Spleen (tissue), 11 donors: ENCODE measurements around the gene ZNF540. TPM values are rescaled to one million over a fixed set of nuclear protein-coding genes. Genes with fewer than 3 reads are reported as not detected.

Source experiments
- DNase-seq: peaks from one replicate; pipeline ENCODE4 v3.0.0-alpha.2; 2020
- H3K27ac ChIP-seq, 8 donors: fragments of 200-600 bp; sonication (generic) in 7 of 8; 1 replicate in 4 of 8; 2 replicates in 4 of 8; pipeline versions ENCODE4 v1.5.0 to v1.8.0; 2016 to 2021; ENCODE audit warnings: inconsistent platforms in 4 of 8, mild to moderate bottlenecking in 4 of 8, moderate library complexity in 1 of 8
- H3K27me3 ChIP-seq, 7 donors: fragments of 200-600 bp; sonication (generic) in 6 of 7; replicated peaks in 1 of 7; 1 replicate in 4 of 7; 2 replicates in 3 of 7; pipeline versions ENCODE4 v1.5.0 to v1.8.0; 2016 to 2021; ENCODE audit warnings: inconsistent platforms in 3 of 7, mild to moderate bottlenecking in 1 of 7
- H3K36me3 ChIP-seq, 6 donors: fragments of 200-600 bp; sonication (generic) in 5 of 6; 1 replicate in 4 of 6; 2 replicates in 2 of 6; pipeline versions ENCODE4 v1.5.0 to v1.8.0; 2016 to 2021; ENCODE audit warnings: inconsistent platforms in 2 of 6
- H3K4me1 ChIP-seq, 6 donors: fragments of 200-600 bp; sonication (generic) in 5 of 6; 1 replicate in 3 of 6; 2 replicates in 3 of 6; pipeline versions ENCODE4 v1.5.0 to v1.8.0; 2016 to 2021; ENCODE audit warnings: inconsistent platforms in 3 of 6
- H3K4me3 ChIP-seq, 8 donors: fragments of 200-600 bp; sonication (generic) in 7 of 8; 1 replicate in 4 of 8; 2 replicates in 4 of 8; pipeline versions ENCODE4 v1.5.0 to v1.8.0; 2016 to 2021; ENCODE audit warnings: inconsistent platforms in 4 of 8, mild to moderate bottlenecking in 4 of 8, moderate library complexity in 2 of 8
- H3K9me3 ChIP-seq, 8 donors: fragments of 200-600 bp; sonication (generic) in 7 of 8; 1 replicate in 4 of 8; 2 replicates in 4 of 8; pipeline versions ENCODE4 v1.5.0 to v1.8.0; 2016 to 2021; ENCODE audit warnings: inconsistent platforms in 4 of 8
- CTCF ChIP-seq, 11 experiments: fragments of 200-600 bp in 7 of 11; fragments of 450-650 bp in 4 of 11; sonication (generic) in 4 of 11; IDR thresholded peaks in 8 of 11; conservative IDR thresholded peaks in 3 of 11; 1 replicate in 7 of 11; 2 replicates in 4 of 11; pipeline versions ENCODE4 v1.4.0 to v1.8.0; 2016 to 2021; ENCODE audit warnings: antibody characterized with exemption in 11 of 11, inconsistent platforms in 4 of 11, mild to moderate bottlenecking in 1 of 11
- POLR2A ChIP-seq, 3 donors: fragments of 450-650 bp; IDR thresholded peaks; one replicate each; pipeline ENCODE4 v1.5.1; 2017; ENCODE audit warnings: antibody characterized with exemption in 3 of 3, mild to moderate bottlenecking in 1 of 3
- POLR2AphosphoS5 ChIP-seq, 3 donors: sonication (generic); formaldehyde crosslinking; IDR thresholded peaks; one replicate each; pipeline ENCODE4 v1.5.1; 2017; ENCODE audit warnings: antibody characterized with exemption in 3 of 3
- WGBS, 5 donors: extraction: QIAGEN DNeasy Blood & Tissue Kit in 3 of 5; methylation state at CpG; one replicate each; pipeline versions ENCODE4 v1.1.5 to v1.1.7; 2013 to 2018; 5-methylcytosine and 5-hydroxymethylcytosine counted together
- intact Hi-C: fragments of 100-400 bp; cut with DNase I; formaldehyde crosslinking; loops from one replicate; pipeline ENCODE4 v1.15.0; 2023; ENCODE audit warnings: low total_unique reads
- polyA plus RNA-seq, 3 donors: library from polyadenylated mRNA; stranded (reverse); fragments of 200-250 nt; gene quantifications; one replicate each; pipeline ENCODE4 v1.2.1, GENCODE V29; 2013
- total RNA-seq, 7 donors: library from RNA; depleted of rRNA in 3 of 7; stranded (reverse); fragments of >200 nt in 3 of 7; fragmentation: NEBNext Ultra II Directional in 4 of 7; extraction: Animal tissue kit (Norgen Biotek cat#: 25700) in 4 of 7; gene quantifications; one replicate each; pipeline versions ENCODE4 v1.1.0 to v1.2.1, GENCODE V29; 2016 to 2021
- donor health status: healthy with polysubstance abuse.
- donor health status: DM: no; HTN: no; CAD: no; lungs with moderate emphysema.
- donor health status: DM: no; HTN: no; CAD: no.
- donor health status: Bipolar disorder and iron deficiency.
- donor health status: healthy.
- donor health status: DM: no; HTN: no; CAD: no.
- donor health status: DM: yes; HTN: yes; CAD: no.

Gene ZNF540
- total and polyA plus RNA-seq, 10 donors: 3.8 to 9.8 (median 5.8) TPM

DNA sequence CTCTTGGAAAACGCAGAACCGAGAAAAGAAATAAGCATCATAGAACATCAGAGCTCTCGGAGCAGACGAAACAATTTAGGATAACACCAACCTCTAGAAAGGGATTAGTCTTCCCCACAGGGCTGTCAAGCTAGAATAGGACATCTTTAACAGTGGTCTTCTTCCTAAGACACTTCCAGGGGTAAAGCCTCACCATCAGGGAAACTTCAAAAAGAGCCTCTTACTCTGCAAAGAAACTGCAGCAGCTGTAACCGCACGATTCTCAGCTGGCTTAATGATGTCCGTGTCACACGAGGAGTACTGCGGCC, 726 bp upstream of the ZNF540 start:
- no peak for DNase-seq
- TF ChIP-seq POLR2AphosphoS5 (IDR thresholded peaks at IDR 0.05): no peak
- TF ChIP-seq POLR2A (IDR thresholded peaks at IDR 0.05): no peak
- TF ChIP-seq CTCF (IDR thresholded peaks at IDR 0.05 in 8 of 11, conservative IDR thresholded peaks at IDR 0.05 in 3 of 11): no peak
- Histone ChIP-seq H3K27ac (peak overlapping the region; percentile 80 to 97 (median 91)), H3K4me1 (peaks cover 12 to 33% (median 21%) of the 10 kb centered on the region in 6 donors), H3K4me3 (peak overlapping the region; percentile 41 to 90 (median 70)), H3K27me3 (no peaks in the 10 kb centered on the region), H3K9me3 (peaks cover 3 to 28% (median 13%) of the 10 kb centered on the region in 8 donors), H3K36me3 (peaks cover 0 to 50% (median 9%) of the 10 kb centered on the region in 6 donors)
- intact Hi-C loops: no loop called here
- 2 to 5% (median 2%) methylated on average over 9 of the region's 9 CpGs for WGBS, 5 donors

DNA sequence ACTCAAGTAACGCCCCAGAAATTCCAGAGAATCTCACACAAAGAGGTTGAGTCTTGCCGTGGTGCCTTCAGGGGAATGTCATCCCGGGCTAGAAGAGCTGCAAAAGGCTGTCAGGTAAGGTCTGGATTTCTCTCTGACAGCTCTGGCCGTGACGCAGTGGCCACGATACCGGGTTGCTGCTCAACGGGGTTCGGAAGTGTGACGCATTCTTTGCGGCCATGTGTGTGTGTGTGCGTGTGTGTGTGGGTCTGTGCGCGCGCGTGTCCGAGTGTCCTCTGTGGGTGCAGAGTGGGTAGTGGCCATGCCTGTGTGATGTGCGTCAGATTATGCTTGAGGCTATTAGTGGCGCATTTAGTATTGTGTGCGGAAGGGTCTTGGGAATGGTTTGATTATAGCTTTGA, 306 bp downstream of the ZNF540 start:
- 0 to 3% (median 1%) methylated on average over 14 to 20 of the region's 20 CpGs for WGBS, 5 donors
- Histone ChIP-seq H3K27me3 (no peaks in the 10 kb centered on the region), H3K4me3 (peak overlapping the region; percentile 41 to 90 (median 70)), H3K27ac (peak overlapping the region; percentile 80 to 97 (median 91)), H3K4me1 (peaks cover 12 to 33% (median 21%) of the 10 kb centered on the region in 6 donors), H3K36me3 (peaks cover 0 to 51% (median 19%) of the 10 kb centered on the region in 6 donors), H3K9me3 (peaks cover 0 to 29% (median 22%) of the 10 kb centered on the region in 8 donors)
- intact Hi-C loops: no loop called here
- no peak for TF ChIP-seq POLR2AphosphoS5 (IDR thresholded peaks at IDR 0.05)
- no peak for TF ChIP-seq POLR2A (IDR thresholded peaks at IDR 0.05)
- peak; percentile 87 for DNase-seq

DNA sequence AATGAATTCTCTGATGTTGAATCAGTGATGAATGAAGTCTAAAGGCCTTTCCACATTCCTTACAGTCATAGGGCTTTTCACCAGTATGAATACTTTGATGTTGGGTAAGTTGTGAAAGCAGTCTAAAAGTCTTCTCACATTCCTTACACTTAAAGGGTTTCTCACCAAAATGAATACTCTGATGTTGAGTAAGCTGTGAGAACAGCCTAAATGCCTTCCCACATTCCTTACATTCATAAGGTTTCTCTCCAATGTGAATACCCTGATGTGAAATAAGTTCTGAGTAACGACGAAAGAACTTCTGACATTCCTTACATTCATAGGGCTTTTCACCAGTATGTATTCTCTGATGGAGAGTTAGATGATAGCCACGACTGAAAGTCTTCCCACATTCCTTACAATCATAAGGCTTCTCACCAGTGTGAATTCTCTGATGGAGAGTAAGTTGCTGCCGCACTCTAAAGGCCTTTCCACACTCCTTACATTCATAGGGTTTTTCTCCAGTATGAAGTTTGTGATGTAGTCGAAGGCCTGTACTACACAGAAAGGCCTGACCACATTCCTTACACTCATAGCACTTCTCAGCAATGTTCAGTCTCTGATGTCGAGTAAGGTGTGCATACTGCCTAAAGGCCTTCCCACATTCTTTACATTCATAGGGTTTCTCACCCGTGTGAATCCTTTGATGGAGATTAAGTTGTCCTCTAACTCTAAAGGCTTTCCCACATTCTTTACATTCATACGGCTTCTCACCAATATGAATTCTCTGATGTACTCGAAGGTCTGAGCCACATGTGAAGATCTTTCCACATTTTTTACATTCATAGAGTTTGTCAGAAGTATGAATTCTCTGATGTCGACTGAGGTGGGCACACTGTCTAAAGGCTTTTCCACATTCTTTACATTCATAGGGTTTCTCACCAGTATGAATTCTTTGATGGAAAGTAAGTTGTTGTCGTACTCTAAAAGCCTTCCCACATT, 40.7 kb downstream of the ZNF540 start:
- H3K9me3 ChIP-seq: peaks cover 43 to 100% (median 99%) of the 10 kb centered on the region in 8 donors
- WGBS, 5 donors: 91 to 98% (median 96%) methylated on average over 11 of the region's 11 CpGs
- H3K4me1 ChIP-seq: no peaks in the 10 kb centered on the region
- no peak for DNase-seq
- no peak for TF ChIP-seq CTCF (IDR thresholded peaks at IDR 0.05 in 8 of 11, conservative IDR thresholded peaks at IDR 0.05 in 3 of 11)
- no peak for TF ChIP-seq POLR2AphosphoS5 (IDR thresholded peaks at IDR 0.05)
- TF ChIP-seq POLR2A (IDR thresholded peaks at IDR 0.05): no peak
- H3K27ac ChIP-seq: no peak overlapping the region
- H3K4me3 ChIP-seq: peak overlapping the region in 1 of 8 donors; percentile 4
- intact Hi-C loops: no loop called here
- no peaks in the 10 kb centered on the region for H3K27me3 ChIP-seq
- H3K36me3 ChIP-seq: peaks cover 10 to 62% (median 52%) of the 10 kb centered on the region in 6 donors

- Histone ChIP-seq H3K4me3 (peak overlapping the region; percentile 72 to 94 (median 88)), H3K4me1 (peaks cover 10 to 42% (median 26%) of the 10 kb centered on the region in 6 donors), H3K27ac (peak overlapping the region in 5 of 8 donors; percentile 89 to 94 (median 91)), H3K27me3 (no peaks in the 10 kb centered on the region), H3K36me3 (peaks cover 0 to 24% (median 4%) of the 10 kb centered on the region in 6 donors), H3K9me3 (peaks cover 0 to 44% (median 18%) of the 10 kb centered on the region in 8 donors)
- no peak for TF ChIP-seq CTCF (IDR thresholded peaks at IDR 0.05 in 8 of 11, conservative IDR thresholded peaks at IDR 0.05 in 3 of 11)
- TF ChIP-seq POLR2A (IDR thresholded peaks at IDR 0.05): no peak
- TF ChIP-seq POLR2AphosphoS5 (IDR thresholded peaks at IDR 0.05): no peak
- intact Hi-C loops: no loop called here
- DNase-seq: no peak
- 2 to 8% (median 3%) methylated on average over 5 of the region's 5 CpGs for WGBS, 5 donors
These were observed 59.4 kb downstream of the ZNF540 start for GRCh38 chr19:37654118-37654517.
